HCEC 1CT (cell line): ENCODE data around the gene LHFPL3.

Source experiments
- DNase-seq: peaks from one replicate; pipeline ENCODE4 v3.0.0-alpha.2; 2017

The LHFPL3 gene

GRCh38 chr7:104804696-104805095 lies 476.3 kb downstream of the LHFPL3 start:
- DNase-seq = no peak

GRCh38 chr7:104805449-104806317 lies 477.3 kb downstream of the LHFPL3 start:
- DNase-seq = no peak

GRCh38 chr7:104807671-104808070 lies 479.3 kb downstream of the LHFPL3 start:
- no peak for DNase-seq

- no peak for DNase-seq
Observed at GRCh38 chr7:104809906-104810305, 481.5 kb downstream of the LHFPL3 start.

GRCh38 chr7:104814126-104814525 lies 485.7 kb downstream of the LHFPL3 start:
- no peak for DNase-seq

- no peak for DNase-seq
Observed at GRCh38 chr7:104814671-104815400, 486.4 kb downstream of the LHFPL3 start.

- DNase-seq = no peak
Observed at GRCh38 chr7:104816537-104816936, 488.1 kb downstream of the LHFPL3 start.

- no peak for DNase-seq
Observed at GRCh38 chr7:104818961-104819880, 490.8 kb downstream of the LHFPL3 start.

- DNase-seq = no peak
Observed at GRCh38 chr7:104820836-104821535, 492.6 kb downstream of the LHFPL3 start.

- DNase-seq = no peak
Observed at GRCh38 chr7:104823177-104823576, 494.8 kb downstream of the LHFPL3 start.

GRCh38 chr7:104825099-104825498 lies 496.7 kb downstream of the LHFPL3 start:
- DNase-seq = no peak

GRCh38 chr7:104826135-104826534 lies 497.7 kb downstream of the LHFPL3 start:
- no peak for DNase-seq

GRCh38 chr7:104836976-104837375 lies 508.6 kb downstream of the LHFPL3 start:
- DNase-seq = no peak

- DNase-seq = no peak
Observed at GRCh38 chr7:104838537-104839299, 510.3 kb downstream of the LHFPL3 start.

GRCh38 chr7:104839842-104840241 lies 511.4 kb downstream of the LHFPL3 start:
- DNase-seq = no peak

- no peak for DNase-seq
Observed at GRCh38 chr7:104841798-104842197, 513.4 kb downstream of the LHFPL3 start.

GRCh38 chr7:104843198-104843597 lies 514.8 kb downstream of the LHFPL3 start:
- DNase-seq = no peak

GRCh38 chr7:104845557-104845956 lies 517.2 kb downstream of the LHFPL3 start:
- no peak for DNase-seq

- DNase-seq = no peak
Observed at GRCh38 chr7:104846731-104847130, 518.3 kb downstream of the LHFPL3 start.

- DNase-seq = peak; percentile 10
Observed at GRCh38 chr7:104848138-104848990, 520.0 kb downstream of the LHFPL3 start.

GRCh38 chr7:104850374-104850773 lies 522.0 kb downstream of the LHFPL3 start:
- DNase-seq = no peak
